ENCODE results near the gene TSPAN7.

Gene TSPAN7

DNA sequence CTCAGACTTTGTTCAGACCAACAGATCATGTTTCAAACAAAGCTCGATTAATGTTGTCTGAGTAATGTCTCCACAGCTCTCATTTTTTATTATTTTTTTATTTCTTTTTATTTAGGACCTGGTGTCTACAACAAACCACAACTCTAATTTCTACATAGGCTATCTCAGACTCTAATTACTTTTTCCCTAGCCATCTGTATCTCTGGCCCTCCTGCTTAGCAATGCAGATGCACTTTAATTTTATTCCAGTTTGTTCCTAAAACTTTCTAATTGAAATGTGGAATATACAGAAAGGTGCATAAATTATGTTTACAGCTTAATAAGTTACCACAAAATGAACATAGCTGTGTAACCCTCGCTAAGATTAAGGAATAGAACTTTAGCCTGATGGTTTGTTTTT, 120.8 kb downstream of the TSPAN7 start (continued):
- no peak for TF ChIP-seq BACH2 (CRISPR knock-in tag; IDR thresholded peaks at IDR 0.05; ENCODE audit: borderline replicate concordance)
- TF ChIP-seq ARNTL (CRISPR knock-in tag; IDR thresholded peaks at IDR 0.05; ENCODE audit: borderline replicate concordance, low read depth): no peak

DNA sequence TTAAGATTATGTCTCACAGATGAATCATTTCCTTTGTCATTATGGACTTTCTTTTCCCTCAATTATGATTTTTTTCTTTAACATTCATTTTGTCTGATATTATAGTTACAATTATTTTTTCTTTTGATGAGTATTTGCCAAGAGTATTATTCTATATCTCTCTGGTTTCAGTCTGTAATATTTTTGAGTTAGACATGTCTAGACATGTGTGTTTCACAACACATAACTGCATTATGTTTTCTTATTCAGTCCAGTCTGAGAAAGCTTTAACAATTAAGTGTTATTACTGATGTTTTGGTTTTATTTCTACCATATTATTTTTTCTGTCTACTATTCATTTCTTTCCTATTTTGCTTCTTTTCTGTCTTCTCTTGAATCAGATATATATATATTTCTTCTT, 131.6 kb downstream of the TSPAN7 start:
- TF ChIP-seq OSR1 (CRISPR knock-in tag; IDR thresholded peaks at IDR 0.05) (no peak), TOX (CRISPR knock-in tag; IDR thresholded peaks at IDR 0.05; ENCODE audit: borderline replicate concordance) (no peak), CSDC2 (CRISPR knock-in tag; IDR thresholded peaks at IDR 0.05) (no peak), ISL1 (CRISPR knock-in tag; IDR thresholded peaks at IDR 0.05) (no peak), ZNF8 (CRISPR knock-in tag; IDR thresholded peaks at IDR 0.05) (no peak)
- TF ChIP-seq, protein P1, sequence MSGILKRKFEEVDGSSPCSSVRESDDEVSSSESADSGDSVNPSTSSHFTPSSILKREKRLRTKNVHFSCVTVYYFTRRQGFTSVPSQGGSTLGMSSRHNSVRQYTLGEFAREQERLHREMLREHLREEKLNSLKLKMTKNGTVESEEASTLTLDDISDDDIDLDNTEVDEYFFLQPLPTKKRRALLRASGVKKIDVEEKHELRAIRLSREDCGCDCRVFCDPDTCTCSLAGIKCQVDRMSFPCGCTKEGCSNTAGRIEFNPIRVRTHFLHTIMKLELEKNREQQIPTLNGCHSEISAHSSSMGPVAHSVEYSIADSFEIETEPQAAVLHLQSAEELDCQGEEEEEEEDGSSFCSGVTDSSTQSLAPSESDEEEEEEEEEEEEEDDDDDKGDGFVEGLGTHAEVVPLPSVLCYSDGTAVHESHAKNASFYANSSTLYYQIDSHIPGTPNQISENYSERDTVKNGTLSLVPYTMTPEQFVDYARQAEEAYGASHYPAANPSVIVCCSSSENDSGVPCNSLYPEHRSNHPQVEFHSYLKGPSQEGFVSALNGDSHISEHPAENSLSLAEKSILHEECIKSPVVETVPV (CRISPR knock-in tag; IDR thresholded peaks at IDR 0.05): no peak
- TF ChIP-seq, protein P2, sequence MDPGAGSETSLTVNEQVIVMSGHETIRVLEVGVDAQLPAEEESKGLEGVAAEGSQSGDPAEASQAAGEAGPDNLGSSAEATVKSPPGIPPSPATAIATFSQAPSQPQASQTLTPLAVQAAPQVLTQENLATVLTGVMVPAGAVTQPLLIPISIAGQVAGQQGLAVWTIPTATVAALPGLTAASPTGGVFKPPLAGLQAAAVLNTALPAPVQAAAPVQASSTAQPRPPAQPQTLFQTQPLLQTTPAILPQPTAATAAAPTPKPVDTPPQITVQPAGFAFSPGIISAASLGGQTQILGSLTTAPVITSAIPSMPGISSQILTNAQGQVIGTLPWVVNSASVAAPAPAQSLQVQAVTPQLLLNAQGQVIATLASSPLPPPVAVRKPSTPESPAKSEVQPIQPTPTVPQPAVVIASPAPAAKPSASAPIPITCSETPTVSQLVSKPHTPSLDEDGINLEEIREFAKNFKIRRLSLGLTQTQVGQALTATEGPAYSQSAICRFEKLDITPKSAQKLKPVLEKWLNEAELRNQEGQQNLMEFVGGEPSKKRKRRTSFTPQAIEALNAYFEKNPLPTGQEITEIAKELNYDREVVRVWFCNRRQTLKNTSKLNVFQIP (CRISPR knock-in tag; IDR thresholded peaks at IDR 0.05; ENCODE audit: borderline replicate concordance, low read depth): no peak
- TF ChIP-seq, protein P3, sequence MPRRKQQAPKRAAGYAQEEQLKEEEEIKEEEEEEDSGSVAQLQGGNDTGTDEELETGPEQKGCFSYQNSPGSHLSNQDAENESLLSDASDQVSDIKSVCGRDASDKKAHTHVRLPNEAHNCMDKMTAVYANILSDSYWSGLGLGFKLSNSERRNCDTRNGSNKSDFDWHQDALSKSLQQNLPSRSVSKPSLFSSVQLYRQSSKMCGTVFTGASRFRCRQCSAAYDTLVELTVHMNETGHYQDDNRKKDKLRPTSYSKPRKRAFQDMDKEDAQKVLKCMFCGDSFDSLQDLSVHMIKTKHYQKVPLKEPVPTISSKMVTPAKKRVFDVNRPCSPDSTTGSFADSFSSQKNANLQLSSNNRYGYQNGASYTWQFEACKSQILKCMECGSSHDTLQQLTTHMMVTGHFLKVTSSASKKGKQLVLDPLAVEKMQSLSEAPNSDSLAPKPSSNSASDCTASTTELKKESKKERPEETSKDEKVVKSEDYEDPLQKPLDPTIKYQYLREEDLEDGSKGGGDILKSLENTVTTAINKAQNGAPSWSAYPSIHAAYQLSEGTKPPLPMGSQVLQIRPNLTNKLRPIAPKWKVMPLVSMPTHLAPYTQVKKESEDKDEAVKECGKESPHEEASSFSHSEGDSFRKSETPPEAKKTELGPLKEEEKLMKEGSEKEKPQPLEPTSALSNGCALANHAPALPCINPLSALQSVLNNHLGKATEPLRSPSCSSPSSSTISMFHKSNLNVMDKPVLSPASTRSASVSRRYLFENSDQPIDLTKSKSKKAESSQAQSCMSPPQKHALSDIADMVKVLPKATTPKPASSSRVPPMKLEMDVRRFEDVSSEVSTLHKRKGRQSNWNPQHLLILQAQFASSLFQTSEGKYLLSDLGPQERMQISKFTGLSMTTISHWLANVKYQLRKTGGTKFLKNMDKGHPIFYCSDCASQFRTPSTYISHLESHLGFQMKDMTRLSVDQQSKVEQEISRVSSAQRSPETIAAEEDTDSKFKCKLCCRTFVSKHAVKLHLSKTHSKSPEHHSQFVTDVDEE (CRISPR knock-in tag; IDR thresholded peaks at IDR 0.05): no peak
- TF ChIP-seq, protein P4, sequence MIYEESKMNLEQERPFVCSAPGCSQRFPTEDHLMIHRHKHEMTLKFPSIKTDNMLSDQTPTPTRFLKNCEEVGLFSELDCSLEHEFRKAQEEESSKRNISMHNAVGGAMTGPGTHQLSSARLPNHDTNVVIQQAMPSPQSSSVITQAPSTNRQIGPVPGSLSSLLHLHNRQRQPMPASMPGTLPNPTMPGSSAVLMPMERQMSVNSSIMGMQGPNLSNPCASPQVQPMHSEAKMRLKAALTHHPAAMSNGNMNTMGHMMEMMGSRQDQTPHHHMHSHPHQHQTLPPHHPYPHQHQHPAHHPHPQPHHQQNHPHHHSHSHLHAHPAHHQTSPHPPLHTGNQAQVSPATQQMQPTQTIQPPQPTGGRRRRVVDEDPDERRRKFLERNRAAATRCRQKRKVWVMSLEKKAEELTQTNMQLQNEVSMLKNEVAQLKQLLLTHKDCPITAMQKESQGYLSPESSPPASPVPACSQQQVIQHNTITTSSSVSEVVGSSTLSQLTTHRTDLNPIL (CRISPR knock-in tag; IDR thresholded peaks at IDR 0.05; ENCODE audit: low read depth): no peak
- no peak for ATAC-seq

DNA sequence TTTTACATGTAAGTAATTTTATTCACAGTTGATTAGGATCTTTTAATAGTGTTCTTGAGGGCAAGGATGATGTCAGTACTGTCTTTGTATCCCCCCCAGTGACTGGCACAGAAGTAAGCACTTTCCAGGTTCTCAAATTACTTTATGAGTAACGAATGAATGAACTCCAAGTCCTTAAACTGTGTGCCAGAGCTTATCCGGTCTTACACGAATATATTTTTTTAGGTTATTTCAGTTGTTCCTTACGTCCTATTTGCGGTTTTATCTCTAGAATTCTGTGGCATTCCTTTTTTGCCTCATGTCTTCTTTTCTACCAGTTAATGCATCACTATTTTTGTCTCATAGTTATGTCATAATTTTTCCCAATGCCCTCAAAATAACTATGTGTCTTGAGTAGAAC, 133.1 kb downstream of the TSPAN7 start:
- no peak for TF ChIP-seq ISL1 (CRISPR knock-in tag; IDR thresholded peaks at IDR 0.05)
- no peak for TF ChIP-seq ESRRG (CRISPR knock-in tag; IDR thresholded peaks at IDR 0.05)
- TF ChIP-seq ZNF8 (CRISPR knock-in tag; IDR thresholded peaks at IDR 0.05): no peak
- TF ChIP-seq ZC3H10 (CRISPR knock-in tag; IDR thresholded peaks at IDR 0.05): no peak
- no peak for TF ChIP-seq BACH2 (CRISPR knock-in tag; IDR thresholded peaks at IDR 0.05; ENCODE audit: borderline replicate concordance)
- TF ChIP-seq ARNTL (CRISPR knock-in tag; IDR thresholded peaks at IDR 0.05; ENCODE audit: borderline replicate concordance, low read depth): no peak
- TF ChIP-seq, protein P2 (CRISPR knock-in tag; IDR thresholded peaks at IDR 0.05; ENCODE audit: borderline replicate concordance, low read depth): no peak
- TF ChIP-seq, protein P3 (CRISPR knock-in tag; IDR thresholded peaks at IDR 0.05): no peak
- no peak for TF ChIP-seq ZNF565 (CRISPR knock-in tag; conservative IDR thresholded peaks at IDR 0.05; ENCODE audit: low read depth)
- TF ChIP-seq TOX (CRISPR knock-in tag; IDR thresholded peaks at IDR 0.05; ENCODE audit: borderline replicate concordance): no peak
- no peak for ATAC-seq

DNA sequence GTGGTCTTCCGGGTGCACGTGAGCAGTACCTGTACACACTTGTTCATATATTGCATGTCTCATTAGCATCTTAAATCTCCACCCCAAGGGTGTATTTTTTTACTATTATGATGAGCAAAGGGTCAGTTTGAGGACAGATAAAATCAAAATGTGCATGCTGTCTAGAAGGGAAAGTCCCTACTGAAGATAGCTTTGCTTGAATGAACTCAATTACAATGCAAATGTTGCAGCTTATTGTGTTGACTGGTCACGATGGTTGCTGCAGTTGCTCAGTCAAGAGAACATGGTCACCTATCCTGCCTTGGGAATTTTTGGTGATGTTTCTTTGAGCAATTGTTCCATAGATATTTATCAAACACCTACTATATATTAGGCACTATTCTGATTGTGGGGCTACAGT, 136.1 kb downstream of the TSPAN7 start:
- ATAC-seq: no peak
- TF ChIP-seq, protein P1 (CRISPR knock-in tag; IDR thresholded peaks at IDR 0.05): no peak
- TF ChIP-seq SNAI2 (CRISPR knock-in tag; IDR thresholded peaks at IDR 0.05) (no peak), ZNF8 (CRISPR knock-in tag; IDR thresholded peaks at IDR 0.05) (no peak), OSR1 (CRISPR knock-in tag; IDR thresholded peaks at IDR 0.05) (no peak), ESRRG (CRISPR knock-in tag; IDR thresholded peaks at IDR 0.05) (no peak), ZC3H10 (CRISPR knock-in tag; IDR thresholded peaks at IDR 0.05) (no peak), TOX (CRISPR knock-in tag; IDR thresholded peaks at IDR 0.05; ENCODE audit: borderline replicate concordance) (no peak), PPARA (CRISPR knock-in tag; IDR thresholded peaks at IDR 0.05; ENCODE audit: borderline replicate concordance) (no peak), BACH2 (CRISPR knock-in tag; IDR thresholded peaks at IDR 0.05; ENCODE audit: borderline replicate concordance) (no peak)
- TF ChIP-seq, protein P4 (CRISPR knock-in tag; IDR thresholded peaks at IDR 0.05; ENCODE audit: low read depth): no peak
- TF ChIP-seq, protein P2 (CRISPR knock-in tag; IDR thresholded peaks at IDR 0.05; ENCODE audit: borderline replicate concordance, low read depth): no peak

Measured in SK-N-SH treated with all-trans-retinoic acid at 6 μM for 48 hours (cell line).